Activated T-helper 2 cell treated with anti-CD3 and anti-CD28 coated beads, Interferon-gamma antibody, Interleukin-2, Interleukin-4, amounts not matched to agents 10 μg/mL and 5 μg/mL and 100 μg/mL, durations not matched to agents 14 hours and 24 hours and 36 hours (primary cell): Measurements from ENCODE around the gene TCF7. TPM values are rescaled to one million over a fixed set of nuclear protein-coding genes. Genes with fewer than 3 reads are reported as not detected.
A peak's percentile ranks its signal among the peaks of the same experiment; 100 is the strongest.

Source experiments
- DNase-seq: peaks from one replicate; pipeline ENCODE4 v3.0.0; 2021; ENCODE audit warnings: low spot score
- H3K27ac Mint-ChIP-seq: one replicate; pipeline ENCODE4 v1.8.0; 2021; ENCODE audit warnings: mixed read lengths
- H3K27me3 Mint-ChIP-seq: one replicate; pipeline ENCODE4 v1.8.0; 2021; ENCODE audit warnings: low read depth, mixed read lengths
- H3K36me3 Mint-ChIP-seq: one replicate; pipeline ENCODE4 v1.8.0; 2021; ENCODE audit warnings: low read depth, mixed read lengths
- H3K4me1 Mint-ChIP-seq: one replicate; pipeline ENCODE4 v1.8.0; 2021; ENCODE audit warnings: low read depth, mixed read lengths
- H3K4me3 Mint-ChIP-seq: one replicate; pipeline ENCODE4 v1.8.0; 2021; ENCODE audit warnings: low read depth, mild to moderate bottlenecking, moderate library complexity, mixed read lengths
- H3K9me3 Mint-ChIP-seq: one replicate; pipeline ENCODE4 v1.8.0; 2021; ENCODE audit warnings: mixed read lengths
- intact Hi-C: fragments of 100-400 bp; cut with micrococcal nuclease; formaldehyde crosslinking; loops from one replicate; pipeline ENCODE4 v1.15.1; 2023
- total RNA-seq: library from RNA; stranded (reverse); gene quantifications from 2 replicates; pipeline ENCODE4 v1.2.3, GENCODE V29; 2022

Gene TCF7
- 8.4 and 10.0 TPM in 2 replicates for total RNA-seq

GRCh38 chr5:134113902-134114875 is at the start of gene TCF7:
Gene TCF7, plus strand, starts transcription at chr5:134114681. Its CDS starts 226 bp downstream, at chr5:134114907.
- peaks cover 36% of the 10 kb centered on the region for H3K27me3 Mint-ChIP-seq
- peaks cover 6% of the 10 kb centered on the region for H3K36me3 Mint-ChIP-seq
- peak; percentile 61 for DNase-seq
- no peaks in the 10 kb centered on the region for H3K9me3 Mint-ChIP-seq
- H3K4me1 Mint-ChIP-seq, result peaks cover 48% of the 10 kb centered on the region
- H3K4me3 Mint-ChIP-seq, result peak within 1 kb of the TSS; percentile 76
- peak within 1 kb of the TSS; percentile 28 for H3K27ac Mint-ChIP-seq
- intact Hi-C loops, result loop anchor here (2.0 kb wide), 1 partner anchor 25 kb away; no protein-coding TSS in a partner anchor

DNA sequence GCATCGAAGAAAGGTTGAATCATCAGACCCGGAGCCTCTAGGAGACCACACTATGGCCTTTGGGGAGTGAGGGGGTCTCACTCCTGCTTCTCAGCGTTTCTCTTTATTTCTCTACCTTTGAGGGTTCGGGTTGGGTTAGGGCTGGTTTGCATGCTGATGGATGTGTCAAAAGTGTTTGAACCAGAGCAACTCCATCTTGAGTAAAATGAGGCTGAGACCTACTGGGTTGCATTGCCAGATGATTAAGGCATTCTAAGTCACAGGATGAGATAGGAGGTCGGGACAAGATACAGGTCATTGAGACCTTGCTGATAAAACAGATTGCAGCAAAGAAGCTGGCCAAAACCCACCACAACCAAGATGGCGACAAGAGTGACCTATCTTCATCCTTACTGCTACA is 44.9 kb upstream of the TCF7 start:
- Mint-ChIP-seq H3K4me1 (peaks cover 34% of the 10 kb centered on the region), H3K27me3 (peaks cover 54% of the 10 kb centered on the region), H3K4me3 (no peak overlapping the region)

GRCh38 chr5:134070725-134071613 is 43.5 kb upstream of the TCF7 start:
- DNase-seq, result no peak
- Mint-ChIP-seq H3K27me3 (peaks cover 59% of the 10 kb centered on the region), H3K27ac (peak overlapping the region; percentile 48), H3K4me1 (peaks cover 34% of the 10 kb centered on the region), H3K36me3 (no peaks in the 10 kb centered on the region), H3K9me3 (no peaks in the 10 kb centered on the region), H3K4me3 (peak overlapping the region; percentile 27)
- intact Hi-C loops, result loop anchor here (1.0 kb wide), 1 partner anchor 8 kb away; no protein-coding TSS in a partner anchor

More for the DNA sequence above, 44.9 kb upstream of the TCF7 start:
- DNase-seq, result no peak
- intact Hi-C loops, result loop anchor here (2.0 kb wide), 1 partner anchor 31 kb away; no protein-coding TSS in a partner anchor
- H3K27ac Mint-ChIP-seq, result no peak overlapping the region
- H3K36me3 Mint-ChIP-seq, result no peaks in the 10 kb centered on the region
- no peaks in the 10 kb centered on the region for H3K9me3 Mint-ChIP-seq

- Mint-ChIP-seq H3K4me3 (no peak overlapping the region), H3K4me1 (peaks cover 34% of the 10 kb centered on the region), H3K27me3 (peaks cover 65% of the 10 kb centered on the region), H3K27ac (no peak overlapping the region), H3K36me3 (no peaks in the 10 kb centered on the region), H3K9me3 (no peaks in the 10 kb centered on the region)
- no peak for DNase-seq
- intact Hi-C loops, result loop anchor here (1.0 kb wide), 1 partner anchor 8 kb away; no protein-coding TSS in a partner anchor
Measured at GRCh38 chr5:134071614-134072207, 42.8 kb upstream of the TCF7 start.

- intact Hi-C loops, result no loop called here
- no peaks in the 10 kb centered on the region for H3K36me3 Mint-ChIP-seq
- H3K27me3 Mint-ChIP-seq, result peaks cover 62% of the 10 kb centered on the region
- H3K9me3 Mint-ChIP-seq, result no peaks in the 10 kb centered on the region
- no peak overlapping the region for H3K4me3 Mint-ChIP-seq
- DNase-seq, result no peak
- H3K27ac Mint-ChIP-seq, result no peak overlapping the region
- peaks cover 34% of the 10 kb centered on the region for H3K4me1 Mint-ChIP-seq
Measured at GRCh38 chr5:134072471-134073210, 41.8 kb upstream of the TCF7 start.

DNA sequence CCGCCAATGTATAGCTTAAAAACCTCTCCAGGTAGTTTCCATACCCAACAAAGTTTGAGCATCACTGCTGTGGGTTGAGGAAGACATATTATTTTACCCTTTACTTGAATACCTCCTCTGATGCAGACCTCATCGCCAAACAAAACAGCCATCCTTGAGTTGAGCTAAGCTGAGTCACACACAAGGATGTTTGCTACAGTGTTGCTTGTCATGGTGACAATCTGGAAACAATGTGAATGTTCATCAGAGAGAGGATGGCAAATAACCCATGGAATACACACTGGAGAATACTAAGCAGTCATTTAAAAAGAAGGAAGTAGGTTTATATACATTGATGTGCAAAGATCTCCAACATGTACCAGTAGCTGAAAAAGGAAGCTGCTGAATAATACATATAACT is 41.1 kb upstream of the TCF7 start:
- Mint-ChIP-seq H3K27me3 (peaks cover 57% of the 10 kb centered on the region), H3K27ac (no peak overlapping the region), H3K36me3 (no peaks in the 10 kb centered on the region), H3K9me3 (no peaks in the 10 kb centered on the region), H3K4me1 (peaks cover 34% of the 10 kb centered on the region), H3K4me3 (no peak overlapping the region)
- no peak for DNase-seq
- intact Hi-C loops, result no loop called here

DNA sequence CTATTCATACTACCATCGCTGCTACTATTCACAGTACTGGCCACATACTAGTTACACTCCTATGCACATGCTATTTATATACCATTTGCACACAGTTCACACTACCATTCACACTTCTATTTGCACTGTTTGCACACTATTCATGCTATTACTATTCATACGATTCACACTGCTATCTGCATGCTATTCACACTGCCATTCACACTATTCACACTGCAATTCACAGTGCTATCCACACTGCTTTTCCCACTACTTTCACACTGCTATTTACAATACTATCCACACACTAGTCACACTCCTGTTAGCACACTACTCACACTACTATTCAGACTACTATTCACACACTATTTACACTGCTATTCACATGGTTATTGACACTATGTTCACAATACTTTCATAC is 39.4 kb upstream of the TCF7 start:
- Mint-ChIP-seq H3K4me3 (no peak overlapping the region), H3K27me3 (peaks cover 44% of the 10 kb centered on the region), H3K4me1 (peaks cover 32% of the 10 kb centered on the region), H3K9me3 (no peaks in the 10 kb centered on the region), H3K36me3 (no peaks in the 10 kb centered on the region), H3K27ac (no peak overlapping the region)
- DNase-seq, result no peak
- intact Hi-C loops, result no loop called here

DNA sequence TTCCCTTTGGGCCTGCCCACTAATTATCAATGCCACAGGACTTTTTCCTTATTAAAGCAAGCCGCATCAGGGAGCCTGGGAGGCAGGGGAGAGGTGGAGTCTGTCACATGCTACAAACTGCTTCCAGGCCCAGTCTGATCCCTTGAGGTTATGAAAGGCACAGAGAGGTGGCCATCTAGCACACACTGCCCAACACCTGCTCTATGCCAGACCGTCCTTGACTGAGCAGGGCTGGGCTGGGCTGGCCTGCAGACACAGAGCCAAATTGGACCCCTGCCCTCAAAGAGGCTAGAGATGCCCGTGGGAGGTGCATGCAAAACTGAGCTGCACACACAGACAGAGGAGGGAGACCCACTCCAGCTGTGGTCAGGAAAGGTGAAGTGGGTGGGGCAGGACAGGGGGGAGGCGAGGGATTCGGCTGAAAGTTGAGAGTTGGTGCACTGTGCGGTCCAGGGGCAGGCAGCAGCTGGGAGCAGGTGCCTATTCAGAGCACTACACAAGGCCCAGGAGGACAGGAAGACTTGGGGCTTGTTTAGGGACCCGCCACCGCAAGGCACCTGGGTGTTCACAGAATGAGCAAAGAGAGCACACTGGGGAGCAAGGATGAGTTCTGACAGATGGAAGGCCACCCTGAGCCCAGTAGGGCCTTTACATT is 36.4 kb upstream of the TCF7 start:
- H3K27me3 Mint-ChIP-seq, result peaks cover 33% of the 10 kb centered on the region
- peaks cover 26% of the 10 kb centered on the region for H3K4me1 Mint-ChIP-seq
- no peak for DNase-seq
- H3K4me3 Mint-ChIP-seq, result no peak overlapping the region
- no peaks in the 10 kb centered on the region for H3K9me3 Mint-ChIP-seq
- no peaks in the 10 kb centered on the region for H3K36me3 Mint-ChIP-seq
- intact Hi-C loops, result no loop called here
- H3K27ac Mint-ChIP-seq, result peak overlapping the region; percentile 28

GRCh38 chr5:134079748-134080581 is 34.5 kb upstream of the TCF7 start:
- H3K36me3 Mint-ChIP-seq, result no peaks in the 10 kb centered on the region
- peak overlapping the region; percentile 71 for H3K27ac Mint-ChIP-seq
- intact Hi-C loops, result loop anchor here (1.0 kb wide), 1 partner anchor 9 kb away; no protein-coding TSS in a partner anchor
- no peak overlapping the region for H3K4me3 Mint-ChIP-seq
- DNase-seq, result no peak
- no peaks in the 10 kb centered on the region for H3K9me3 Mint-ChIP-seq
- H3K27me3 Mint-ChIP-seq, result peaks cover 34% of the 10 kb centered on the region
- H3K4me1 Mint-ChIP-seq, result peaks cover 26% of the 10 kb centered on the region

DNA sequence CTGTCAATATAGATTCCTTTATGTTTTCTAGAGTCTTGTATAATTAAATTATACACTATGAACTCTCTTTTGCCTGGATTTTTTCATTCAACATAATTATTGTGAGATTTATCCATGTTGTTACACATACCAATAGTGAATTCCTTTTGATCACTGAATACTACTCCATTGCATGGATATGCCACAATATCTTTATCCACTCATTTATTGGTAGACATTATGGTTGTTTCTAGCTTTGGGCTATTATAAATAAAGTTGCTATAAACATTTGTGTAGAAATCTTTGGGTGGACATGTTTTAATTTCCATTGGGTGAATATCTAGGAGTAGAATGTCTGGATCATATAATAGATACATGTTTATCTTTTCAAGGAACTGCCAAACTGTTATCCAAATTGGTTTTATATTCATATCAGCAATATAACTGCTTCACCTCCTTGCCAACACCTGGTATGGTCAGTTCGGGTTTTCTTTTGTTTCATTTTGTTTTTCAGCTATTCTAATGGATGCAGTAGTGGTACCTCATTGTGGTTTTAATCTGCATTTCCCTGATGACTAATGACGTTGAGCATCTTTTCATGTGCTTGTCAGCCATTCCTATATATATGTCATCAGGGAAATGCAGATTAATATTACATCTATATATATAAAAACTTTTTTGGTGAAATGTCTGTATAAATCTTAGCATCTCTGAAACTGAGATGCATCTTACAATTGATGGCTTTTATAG is 32.1 kb upstream of the TCF7 start:
- Mint-ChIP-seq H3K4me1 (peaks cover 38% of the 10 kb centered on the region), H3K36me3 (no peaks in the 10 kb centered on the region), H3K9me3 (no peaks in the 10 kb centered on the region), H3K27me3 (peaks cover 27% of the 10 kb centered on the region), H3K4me3 (no peak overlapping the region), H3K27ac (no peak overlapping the region)
- intact Hi-C loops, result no loop called here
- DNase-seq, result no peak
